H1 (cell line): ENCODE measurements around the gene KLHL7.

Experiments
- ATF2 ChIP-seq: IDR thresholded peaks from 2 replicates; pipeline ENCODE4 v1.6.1; 2012; ENCODE audit warnings: low read length, inconsistent platforms
- BACH1 ChIP-seq: IDR thresholded peaks from 2 replicates; pipeline ENCODE4 v1.6.1; 2012; ENCODE audit warnings: low read length, improper control_type of control experiment
- CEBPB ChIP-seq: IDR thresholded peaks from 2 replicates; pipeline ENCODE4 v1.6.1; 2012; ENCODE audit warnings: low read depth, low read length
- CTCF ChIP-seq, 3 experiments: IDR thresholded peaks; 1 replicate in 2 of 3; 2 replicates in 1 of 3; pipeline versions ENCODE4 v1.5.1 to v1.6.1; 2011; ENCODE audit warnings: low read length in 3 of 3, mild to moderate bottlenecking in 3 of 3, inconsistent platforms in 2 of 3, low read depth in 1 of 3, moderate library complexity in 1 of 3; ENCODE audit not compliant: insufficient read depth in 1 of 3; ENCODE audit errors: control extremely low read depth in 1 of 3
- JUND ChIP-seq: IDR thresholded peaks from 2 replicates; pipeline ENCODE4 v1.6.1; 2011; ENCODE audit warnings: mild to moderate bottlenecking, improper control_type of control experiment, low read length
- USF2 ChIP-seq: IDR thresholded peaks from 2 replicates; pipeline ENCODE4 v1.6.1; 2011; ENCODE audit warnings: low read length, improper control_type of control experiment

GRCh38 chr7:23120106-23120505 lies 14.5 kb downstream of the KLHL7 start:
- TF ChIP-seq BACH1 (no peak), CTCF (IDR thresholded peaks at IDR 0.05; ENCODE audit: control extremely low read depth in 1 of 3, insufficient read depth in 1 of 3, low read depth in 1 of 3, low read length in 3 of 3) (no peak), CEBPB (no peak), ATF2 (no peak), JUND (no peak), USF2 (no peak)
